SK-N-SH treated with all-trans-retinoic acid at 6 μM for 48 hours (cell line): ENCODE results near the gene TOP1.

Experiments
- ATAC-seq: fragments of 200-7000 bp; cut with Tn5 transposase; 3 replicates; pipeline ENCODE4 v1.9.1; 2020; ENCODE audit warnings: mild to moderate bottlenecking, moderate library complexity
- ARNTL ChIP-seq: fragments of 450-650 bp; formaldehyde crosslinking; IDR thresholded peaks from 2 replicates; pipeline ENCODE4 v1.5.0; 2020; ENCODE audit warnings: low read depth, mild to moderate bottlenecking, moderate library complexity, borderline replicate concordance
- BACH2 ChIP-seq: fragments of 250-450 bp; sonication (Bioruptor Pico); IDR thresholded peaks from 2 replicates; pipeline ENCODE4 v1.9.0; 2021; ENCODE audit warnings: mild to moderate bottlenecking, borderline replicate concordance
- CSDC2 ChIP-seq: fragments of 250-450 bp; sonication (Bioruptor Pico); IDR thresholded peaks from 2 replicates; pipeline ENCODE4 v1.5.0; 2020; ENCODE audit warnings: mild to moderate bottlenecking, moderate library complexity
- GLIS3 ChIP-seq: fragments of 250-450 bp; sonication (Bioruptor Pico); IDR thresholded peaks from 2 replicates; pipeline ENCODE4 v1.5.0; 2020; ENCODE audit warnings: mild to moderate bottlenecking, moderate library complexity
- ISL1 ChIP-seq: fragments of 250-450 bp; sonication (Bioruptor Pico); IDR thresholded peaks from 2 replicates; pipeline ENCODE4 v2.1.2; 2022; ENCODE audit warnings: mild to moderate bottlenecking, moderate library complexity
- RARB ChIP-seq: fragments of 250-450 bp; sonication (Bioruptor Pico); IDR thresholded peaks from 2 replicates; pipeline ENCODE4 v1.8.0; 2021; ENCODE audit warnings: mild to moderate bottlenecking, moderate library complexity
- SNAI2 ChIP-seq: fragments of 250-450 bp; sonication (Bioruptor Pico); IDR thresholded peaks from 2 replicates; pipeline ENCODE4 v1.5.0; 2020; ENCODE audit warnings: mild to moderate bottlenecking, moderate library complexity
- TCF4 ChIP-seq: fragments of 250-450 bp; sonication (Bioruptor Pico); IDR thresholded peaks from 2 replicates; pipeline ENCODE4 v1.8.0; 2021; ENCODE audit warnings: mild to moderate bottlenecking, moderate library complexity, borderline replicate concordance
- TOX ChIP-seq: fragments of 250-450 bp; sonication (Bioruptor Pico); IDR thresholded peaks from 2 replicates; pipeline ENCODE4 v1.8.0; 2021; ENCODE audit warnings: mild to moderate bottlenecking, moderate library complexity, borderline replicate concordance
- ZC3H10 ChIP-seq: fragments of 250-450 bp; sonication (Bioruptor Pico); IDR thresholded peaks from 2 replicates; pipeline ENCODE4 v1.5.1; 2021; ENCODE audit warnings: mild to moderate bottlenecking, moderate library complexity
- ZFP3 ChIP-seq: fragments of 250-450 bp; sonication (Bioruptor Pico); IDR thresholded peaks from 2 replicates; pipeline ENCODE4 v1.5.0; 2020; ENCODE audit warnings: mild to moderate bottlenecking, moderate library complexity
- ZFP30 ChIP-seq: fragments of 450-650 bp; formaldehyde crosslinking; IDR thresholded peaks from 2 replicates; pipeline ENCODE4 v1.5.0; 2022; ENCODE audit warnings: mild to moderate bottlenecking, moderate library complexity
- ZNF70 ChIP-seq: fragments of 450-650 bp; formaldehyde crosslinking; IDR thresholded peaks from 2 replicates; pipeline ENCODE4 v1.5.0; 2020; ENCODE audit warnings: mild to moderate bottlenecking, moderate library complexity
- TF ChIP-seq, protein P1 (sequence below): fragments of 250-450 bp; sonication (Bioruptor Pico); IDR thresholded peaks from 2 replicates; pipeline ENCODE4 v1.8.0; 2020; ENCODE audit warnings: mild to moderate bottlenecking, moderate library complexity, borderline replicate concordance
- TF ChIP-seq, protein P2 (sequence below): fragments of 250-450 bp; sonication (Bioruptor Pico); IDR thresholded peaks from 2 replicates; pipeline ENCODE4 v1.8.0; 2021; ENCODE audit warnings: low read depth, mild to moderate bottlenecking, moderate library complexity, borderline replicate concordance
- TF ChIP-seq, protein P3 (sequence below): fragments of 250-450 bp; sonication (Bioruptor Pico); IDR thresholded peaks from 2 replicates; pipeline ENCODE4 v1.5.1; 2020; ENCODE audit warnings: low read depth, mild to moderate bottlenecking, moderate library complexity
- TF ChIP-seq, protein P4 (sequence below): fragments of 250-450 bp; sonication (Bioruptor Pico); IDR thresholded peaks from 2 replicates; pipeline ENCODE4 v1.5.1; 2021; ENCODE audit warnings: mild to moderate bottlenecking, moderate library complexity
- TF ChIP-seq, protein P5 (sequence below): fragments of 250-450 bp; sonication (Bioruptor Pico); IDR thresholded peaks from 2 replicates; pipeline ENCODE4 v1.5.0; 2020; ENCODE audit warnings: mild to moderate bottlenecking, moderate library complexity

Gene TOP1

DNA sequence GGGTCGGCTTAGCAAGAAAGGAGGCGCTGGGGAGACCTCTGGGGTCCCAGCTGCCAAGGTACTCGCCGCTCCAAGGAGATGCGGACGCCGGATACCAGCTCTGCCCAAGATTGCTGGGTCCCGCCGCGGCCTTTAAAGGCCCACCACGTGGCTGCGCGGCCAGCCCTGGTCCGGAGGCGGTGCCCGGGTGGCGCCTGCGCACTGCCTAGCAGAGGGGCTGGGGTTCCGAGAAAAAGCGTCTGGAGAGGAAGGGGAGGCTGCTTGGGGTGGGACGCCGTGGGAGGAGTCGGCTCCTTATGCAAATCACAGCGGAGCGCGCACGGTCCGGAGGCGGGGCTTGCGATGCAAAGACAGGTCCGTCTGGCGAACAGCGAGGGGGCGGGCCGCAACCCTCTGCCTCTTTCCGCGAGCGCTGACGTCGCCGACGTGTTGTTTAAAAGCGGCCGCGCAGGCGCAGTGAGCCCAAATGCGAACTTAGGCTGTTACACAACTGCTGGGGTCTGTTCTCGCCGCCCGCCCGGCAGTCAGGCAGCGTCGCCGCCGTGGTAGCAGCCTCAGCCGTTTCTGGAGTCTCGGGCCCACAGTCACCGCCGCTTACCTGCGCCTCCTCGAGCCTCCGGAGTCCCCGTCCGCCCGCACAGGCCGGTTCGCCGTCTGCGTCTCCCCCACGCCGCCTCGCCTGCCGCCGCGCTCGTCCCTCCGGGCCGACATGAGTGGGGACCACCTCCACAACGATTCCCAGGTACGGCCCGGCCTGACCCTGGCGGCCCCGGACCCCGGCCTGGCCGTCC is at the start of gene TOP1:
Gene TOP1, plus strand, starts transcription at position 464 of the 791 bp plus-strand sequence. Its CDS starts 246 bp downstream, at position 710.
- TF ChIP-seq, protein P1, sequence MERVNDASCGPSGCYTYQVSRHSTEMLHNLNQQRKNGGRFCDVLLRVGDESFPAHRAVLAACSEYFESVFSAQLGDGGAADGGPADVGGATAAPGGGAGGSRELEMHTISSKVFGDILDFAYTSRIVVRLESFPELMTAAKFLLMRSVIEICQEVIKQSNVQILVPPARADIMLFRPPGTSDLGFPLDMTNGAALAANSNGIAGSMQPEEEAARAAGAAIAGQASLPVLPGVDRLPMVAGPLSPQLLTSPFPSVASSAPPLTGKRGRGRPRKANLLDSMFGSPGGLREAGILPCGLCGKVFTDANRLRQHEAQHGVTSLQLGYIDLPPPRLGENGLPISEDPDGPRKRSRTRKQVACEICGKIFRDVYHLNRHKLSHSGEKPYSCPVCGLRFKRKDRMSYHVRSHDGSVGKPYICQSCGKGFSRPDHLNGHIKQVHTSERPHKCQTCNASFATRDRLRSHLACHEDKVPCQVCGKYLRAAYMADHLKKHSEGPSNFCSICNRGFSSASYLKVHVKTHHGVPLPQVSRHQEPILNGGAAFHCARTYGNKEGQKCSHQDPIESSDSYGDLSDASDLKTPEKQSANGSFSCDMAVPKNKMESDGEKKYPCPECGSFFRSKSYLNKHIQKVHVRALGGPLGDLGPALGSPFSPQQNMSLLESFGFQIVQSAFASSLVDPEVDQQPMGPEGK (CRISPR knock-in tag) = no peak
- TF ChIP-seq TOX (CRISPR knock-in tag) (no peak), ZNF70 (CRISPR knock-in tag) (no peak), ZFP3 (no peak)
- TF ChIP-seq, protein P2, sequence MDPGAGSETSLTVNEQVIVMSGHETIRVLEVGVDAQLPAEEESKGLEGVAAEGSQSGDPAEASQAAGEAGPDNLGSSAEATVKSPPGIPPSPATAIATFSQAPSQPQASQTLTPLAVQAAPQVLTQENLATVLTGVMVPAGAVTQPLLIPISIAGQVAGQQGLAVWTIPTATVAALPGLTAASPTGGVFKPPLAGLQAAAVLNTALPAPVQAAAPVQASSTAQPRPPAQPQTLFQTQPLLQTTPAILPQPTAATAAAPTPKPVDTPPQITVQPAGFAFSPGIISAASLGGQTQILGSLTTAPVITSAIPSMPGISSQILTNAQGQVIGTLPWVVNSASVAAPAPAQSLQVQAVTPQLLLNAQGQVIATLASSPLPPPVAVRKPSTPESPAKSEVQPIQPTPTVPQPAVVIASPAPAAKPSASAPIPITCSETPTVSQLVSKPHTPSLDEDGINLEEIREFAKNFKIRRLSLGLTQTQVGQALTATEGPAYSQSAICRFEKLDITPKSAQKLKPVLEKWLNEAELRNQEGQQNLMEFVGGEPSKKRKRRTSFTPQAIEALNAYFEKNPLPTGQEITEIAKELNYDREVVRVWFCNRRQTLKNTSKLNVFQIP (CRISPR knock-in tag) = no peak
- TF ChIP-seq, all 23 proteins: peak for 0
- peak; percentile 96 for ATAC-seq

DNA sequence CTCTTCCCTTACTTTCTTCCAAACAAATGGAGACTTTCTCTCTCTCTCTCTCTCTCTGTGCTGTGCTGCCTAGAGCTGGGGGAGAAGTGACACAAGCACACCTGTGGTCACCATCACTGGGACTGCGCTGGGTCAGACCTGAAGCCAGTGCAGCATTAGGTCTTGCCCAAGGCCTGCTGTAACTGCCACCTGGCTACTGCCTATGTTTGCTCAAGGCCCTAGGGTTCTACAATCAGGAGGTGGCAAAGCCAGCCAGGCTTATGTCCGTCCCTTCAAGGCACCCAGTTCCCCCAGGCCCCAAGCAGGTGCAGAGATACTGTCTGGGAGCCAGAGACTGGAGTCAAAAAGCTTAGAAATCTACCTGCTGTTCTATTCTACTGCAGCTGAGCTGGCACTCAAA is 49.4 kb upstream of the TOP1 start:
- ATAC-seq = no peak
- TF ChIP-seq TCF4 (no peak), BACH2 (CRISPR knock-in tag) (no peak), ZFP3 (no peak), ZNF70 (CRISPR knock-in tag) (no peak), CSDC2 (CRISPR knock-in tag) (no peak), SNAI2 (CRISPR knock-in tag) (no peak), ZFP30 (no peak), RARB (CRISPR knock-in tag) (no peak), GLIS3 (CRISPR knock-in tag) (no peak)
- TF ChIP-seq, protein P3, sequence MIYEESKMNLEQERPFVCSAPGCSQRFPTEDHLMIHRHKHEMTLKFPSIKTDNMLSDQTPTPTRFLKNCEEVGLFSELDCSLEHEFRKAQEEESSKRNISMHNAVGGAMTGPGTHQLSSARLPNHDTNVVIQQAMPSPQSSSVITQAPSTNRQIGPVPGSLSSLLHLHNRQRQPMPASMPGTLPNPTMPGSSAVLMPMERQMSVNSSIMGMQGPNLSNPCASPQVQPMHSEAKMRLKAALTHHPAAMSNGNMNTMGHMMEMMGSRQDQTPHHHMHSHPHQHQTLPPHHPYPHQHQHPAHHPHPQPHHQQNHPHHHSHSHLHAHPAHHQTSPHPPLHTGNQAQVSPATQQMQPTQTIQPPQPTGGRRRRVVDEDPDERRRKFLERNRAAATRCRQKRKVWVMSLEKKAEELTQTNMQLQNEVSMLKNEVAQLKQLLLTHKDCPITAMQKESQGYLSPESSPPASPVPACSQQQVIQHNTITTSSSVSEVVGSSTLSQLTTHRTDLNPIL (CRISPR knock-in tag) = no peak
- TF ChIP-seq, protein P2 (CRISPR knock-in tag) = no peak
- TF ChIP-seq, protein P4, sequence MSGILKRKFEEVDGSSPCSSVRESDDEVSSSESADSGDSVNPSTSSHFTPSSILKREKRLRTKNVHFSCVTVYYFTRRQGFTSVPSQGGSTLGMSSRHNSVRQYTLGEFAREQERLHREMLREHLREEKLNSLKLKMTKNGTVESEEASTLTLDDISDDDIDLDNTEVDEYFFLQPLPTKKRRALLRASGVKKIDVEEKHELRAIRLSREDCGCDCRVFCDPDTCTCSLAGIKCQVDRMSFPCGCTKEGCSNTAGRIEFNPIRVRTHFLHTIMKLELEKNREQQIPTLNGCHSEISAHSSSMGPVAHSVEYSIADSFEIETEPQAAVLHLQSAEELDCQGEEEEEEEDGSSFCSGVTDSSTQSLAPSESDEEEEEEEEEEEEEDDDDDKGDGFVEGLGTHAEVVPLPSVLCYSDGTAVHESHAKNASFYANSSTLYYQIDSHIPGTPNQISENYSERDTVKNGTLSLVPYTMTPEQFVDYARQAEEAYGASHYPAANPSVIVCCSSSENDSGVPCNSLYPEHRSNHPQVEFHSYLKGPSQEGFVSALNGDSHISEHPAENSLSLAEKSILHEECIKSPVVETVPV (CRISPR knock-in tag) = no peak
- TF ChIP-seq, protein P5, sequence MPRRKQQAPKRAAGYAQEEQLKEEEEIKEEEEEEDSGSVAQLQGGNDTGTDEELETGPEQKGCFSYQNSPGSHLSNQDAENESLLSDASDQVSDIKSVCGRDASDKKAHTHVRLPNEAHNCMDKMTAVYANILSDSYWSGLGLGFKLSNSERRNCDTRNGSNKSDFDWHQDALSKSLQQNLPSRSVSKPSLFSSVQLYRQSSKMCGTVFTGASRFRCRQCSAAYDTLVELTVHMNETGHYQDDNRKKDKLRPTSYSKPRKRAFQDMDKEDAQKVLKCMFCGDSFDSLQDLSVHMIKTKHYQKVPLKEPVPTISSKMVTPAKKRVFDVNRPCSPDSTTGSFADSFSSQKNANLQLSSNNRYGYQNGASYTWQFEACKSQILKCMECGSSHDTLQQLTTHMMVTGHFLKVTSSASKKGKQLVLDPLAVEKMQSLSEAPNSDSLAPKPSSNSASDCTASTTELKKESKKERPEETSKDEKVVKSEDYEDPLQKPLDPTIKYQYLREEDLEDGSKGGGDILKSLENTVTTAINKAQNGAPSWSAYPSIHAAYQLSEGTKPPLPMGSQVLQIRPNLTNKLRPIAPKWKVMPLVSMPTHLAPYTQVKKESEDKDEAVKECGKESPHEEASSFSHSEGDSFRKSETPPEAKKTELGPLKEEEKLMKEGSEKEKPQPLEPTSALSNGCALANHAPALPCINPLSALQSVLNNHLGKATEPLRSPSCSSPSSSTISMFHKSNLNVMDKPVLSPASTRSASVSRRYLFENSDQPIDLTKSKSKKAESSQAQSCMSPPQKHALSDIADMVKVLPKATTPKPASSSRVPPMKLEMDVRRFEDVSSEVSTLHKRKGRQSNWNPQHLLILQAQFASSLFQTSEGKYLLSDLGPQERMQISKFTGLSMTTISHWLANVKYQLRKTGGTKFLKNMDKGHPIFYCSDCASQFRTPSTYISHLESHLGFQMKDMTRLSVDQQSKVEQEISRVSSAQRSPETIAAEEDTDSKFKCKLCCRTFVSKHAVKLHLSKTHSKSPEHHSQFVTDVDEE (CRISPR knock-in tag) = no peak

DNA sequence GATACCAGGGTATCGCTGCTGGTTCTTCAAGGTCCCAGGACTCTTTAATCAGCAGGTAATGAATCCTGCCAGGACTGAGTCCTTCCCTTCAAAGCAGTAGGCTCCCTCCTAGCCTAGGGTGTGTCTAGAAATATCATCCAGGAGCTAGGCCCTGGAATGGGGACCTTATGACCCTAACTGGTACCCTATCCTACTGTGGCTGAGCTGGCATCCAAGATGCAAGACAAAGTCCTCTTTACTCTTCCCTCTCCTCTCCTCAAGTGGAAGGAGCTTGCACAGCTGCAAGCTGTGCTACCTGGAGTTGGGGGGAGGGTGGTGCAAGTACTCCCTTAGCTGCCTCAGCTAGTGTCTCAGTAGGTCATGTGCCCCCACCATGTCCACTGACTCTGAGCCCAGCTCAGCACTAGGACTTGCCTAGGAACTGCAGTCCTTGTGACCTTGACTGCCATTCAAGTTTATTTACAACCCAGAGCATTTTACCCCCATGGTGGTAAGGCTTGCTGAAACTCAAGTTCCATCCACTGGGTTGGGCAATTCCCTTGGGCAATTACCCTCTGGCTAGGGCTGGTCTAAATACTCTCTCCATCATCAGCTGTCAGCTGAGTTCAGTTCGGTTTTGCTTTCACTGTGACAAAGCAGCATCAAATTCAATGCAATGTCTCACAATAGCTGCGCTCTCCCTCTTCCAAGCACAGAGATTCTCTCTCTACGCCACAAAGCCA is 48.4 kb upstream of the TOP1 start:
- no peak for ATAC-seq
- TF ChIP-seq ZC3H10 (CRISPR knock-in tag) (no peak), ISL1 (CRISPR knock-in tag) (no peak), ZFP30 (no peak), ZFP3 (no peak), ARNTL (CRISPR knock-in tag) (no peak), SNAI2 (CRISPR knock-in tag) (no peak), BACH2 (CRISPR knock-in tag) (no peak)
- TF ChIP-seq, protein P2 (CRISPR knock-in tag) = no peak
- TF ChIP-seq, protein P3 (CRISPR knock-in tag) = no peak
- TF ChIP-seq, protein P1 (CRISPR knock-in tag) = no peak
